Activated CD4-positive, alpha-beta T cell treated with anti-CD3 and anti-CD28 coated beads for 48 hours (primary cell): ENCODE data around the gene PAQR5.
A peak's percentile ranks its signal among the peaks of the same experiment; 100 is the strongest.
"Not testable (repeated sequence)": the region's sequence is repeated elsewhere in the genome, so short reads cannot be mapped to it uniquely, and the experiment has no call there.

Experiments used
- DNase-seq: peaks from one replicate; pipeline ENCODE4 v3.0.0-alpha.2; 2020

PAQR5 gene

GRCh38 chr15:69317392-69317841 lies 18.7 kb downstream of the PAQR5 start:
- DNase-seq, result no peak

- DNase-seq, result no peak
Measured at GRCh38 chr15:69318033-69318432, 19.3 kb downstream of the PAQR5 start.

- DNase-seq, result peak; percentile 16
Measured at GRCh38 chr15:69319384-69320375, 21.0 kb downstream of the PAQR5 start.

- DNase-seq, result no peak
Measured at GRCh38 chr15:69320977-69321554, 22.4 kb downstream of the PAQR5 start.

- no peak for DNase-seq
Measured at GRCh38 chr15:69323893-69324430, 25.2 kb downstream of the PAQR5 start.

GRCh38 chr15:69324565-69324964 lies 25.9 kb downstream of the PAQR5 start:
- no peak for DNase-seq

GRCh38 chr15:69325456-69325971 lies 26.8 kb downstream of the PAQR5 start:
- no peak for DNase-seq

- DNase-seq, result no peak
Measured at GRCh38 chr15:69328080-69328479, 29.4 kb downstream of the PAQR5 start.

- no peak for DNase-seq
Measured at GRCh38 chr15:69328739-69329138, 30.0 kb downstream of the PAQR5 start.

GRCh38 chr15:69337138-69337537 lies 38.4 kb downstream of the PAQR5 start:
- no peak for DNase-seq

- DNase-seq, result no peak
Measured at GRCh38 chr15:69338535-69339213, 40.0 kb downstream of the PAQR5 start.

GRCh38 chr15:69339214-69339543 lies 40.5 kb downstream of the PAQR5 start:
- not testable (repeated sequence) for DNase-seq

- DNase-seq, result no peak
Measured at GRCh38 chr15:69340243-69340900, 41.7 kb downstream of the PAQR5 start.

GRCh38 chr15:69341356-69341755 lies 42.6 kb downstream of the PAQR5 start:
- DNase-seq, result no peak

- DNase-seq, result no peak
Measured at GRCh38 chr15:69342460-69343076, 43.9 kb downstream of the PAQR5 start.

- no peak for DNase-seq
Measured at GRCh38 chr15:69343133-69343532, 44.4 kb downstream of the PAQR5 start.

GRCh38 chr15:69344238-69344637 lies 45.5 kb downstream of the PAQR5 start:
- no peak for DNase-seq

GRCh38 chr15:69346112-69346511 lies 47.4 kb downstream of the PAQR5 start:
- no peak for DNase-seq

- no peak for DNase-seq
Measured at GRCh38 chr15:69351333-69351732, 52.6 kb downstream of the PAQR5 start.

- DNase-seq, result no peak
Measured at GRCh38 chr15:69351884-69352283, 53.2 kb downstream of the PAQR5 start.

GRCh38 chr15:69357773-69358771 lies 59.4 kb downstream of the PAQR5 start:
- no peak for DNase-seq
